Stimulated activated CD4-positive, alpha-beta T cell treated with anti-CD3 and anti-CD28 coated beads, Interleukin-12 subunit alpha, Interleukin-12 subunit beta, amount 100 ng/mL, for 48 hours (primary cell): ENCODE results near the gene HCFC1R1.
"Not testable (repeated sequence)": the region's sequence is repeated elsewhere in the genome, so short reads cannot be mapped to it uniquely, and the experiment has no call there.

ENCODE experiments used
- DNase-seq, 3 donors: peaks; one replicate each; pipeline ENCODE4 v3.0.0-alpha.2; 2020; ENCODE audit warnings: low read depth in 2 of 3, low spot score in 1 of 3

Gene HCFC1R1

DNA sequence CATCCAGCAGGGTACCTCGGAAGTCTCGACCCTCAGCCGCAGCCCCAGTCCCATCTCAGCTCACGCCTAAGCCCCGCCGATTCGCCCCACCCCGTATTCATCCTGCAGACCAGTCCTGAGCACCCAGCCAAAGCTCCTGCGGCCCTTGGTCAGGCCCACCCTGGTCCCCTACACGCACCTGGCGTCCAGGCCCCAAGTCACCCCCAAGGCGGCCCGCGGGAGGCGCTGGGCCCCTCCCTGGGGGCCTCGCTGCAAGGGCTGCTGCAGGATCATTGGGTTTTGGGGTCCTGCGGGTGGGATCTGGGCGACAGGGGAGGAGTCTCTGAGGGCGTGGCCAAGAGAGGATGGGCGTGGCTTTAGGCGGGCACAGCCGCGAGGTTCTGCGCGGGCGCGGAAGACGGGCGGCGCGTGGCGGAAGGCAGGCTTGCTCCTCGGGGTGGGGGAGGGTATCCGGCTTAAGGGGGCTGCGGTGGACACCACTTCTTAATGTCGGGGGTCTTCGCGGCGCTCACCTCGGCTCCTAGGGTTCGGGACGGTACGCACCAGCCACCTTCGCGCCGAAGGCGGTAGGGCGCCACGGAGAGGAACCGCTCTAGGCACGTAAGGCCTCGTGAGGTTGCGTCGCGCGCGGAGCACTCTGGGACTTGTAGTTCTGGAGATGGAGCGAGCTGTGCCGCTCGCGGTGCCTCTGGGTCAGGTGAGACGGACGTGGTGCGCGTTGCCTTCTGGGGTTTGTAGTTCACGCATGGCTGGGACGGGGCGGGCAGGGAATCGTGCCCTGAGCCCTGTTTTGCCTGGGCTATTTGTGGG, at the start of gene HCFC1R1, which contains the start of gene THOC6:
Gene HCFC1R1 (minus strand): TSS at position 274 of the 810 bp plus-strand sequence. CDS start 1 bp downstream, at position 273.
Gene THOC6 (plus strand): TSS at position 367 of the 810 bp plus-strand sequence. CDS start 292 bp downstream, at position 659.
- peak; percentile 94 to 95 (median 94) for DNase-seq

DNA sequence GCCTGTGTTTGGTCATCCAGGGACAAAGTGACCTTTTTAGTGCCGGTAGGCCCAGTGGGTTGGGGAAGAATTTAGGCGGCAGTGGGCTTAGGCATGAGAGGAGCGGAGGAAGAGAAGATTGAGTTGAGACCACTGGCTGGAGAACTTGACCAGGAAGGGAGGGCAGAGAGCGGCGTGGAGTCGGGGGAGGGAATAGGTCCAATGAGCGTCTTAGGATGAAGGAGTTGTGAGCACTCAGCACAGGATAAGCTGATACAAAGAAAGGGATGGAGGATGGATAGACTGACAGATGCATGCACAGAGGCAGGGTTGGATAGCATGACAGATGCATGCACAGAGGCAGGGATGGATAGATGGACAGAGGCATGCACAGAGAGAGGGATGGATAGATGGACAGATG, 49.7 kb upstream of the HCFC1R1 start:
- no peak for DNase-seq

DNA sequence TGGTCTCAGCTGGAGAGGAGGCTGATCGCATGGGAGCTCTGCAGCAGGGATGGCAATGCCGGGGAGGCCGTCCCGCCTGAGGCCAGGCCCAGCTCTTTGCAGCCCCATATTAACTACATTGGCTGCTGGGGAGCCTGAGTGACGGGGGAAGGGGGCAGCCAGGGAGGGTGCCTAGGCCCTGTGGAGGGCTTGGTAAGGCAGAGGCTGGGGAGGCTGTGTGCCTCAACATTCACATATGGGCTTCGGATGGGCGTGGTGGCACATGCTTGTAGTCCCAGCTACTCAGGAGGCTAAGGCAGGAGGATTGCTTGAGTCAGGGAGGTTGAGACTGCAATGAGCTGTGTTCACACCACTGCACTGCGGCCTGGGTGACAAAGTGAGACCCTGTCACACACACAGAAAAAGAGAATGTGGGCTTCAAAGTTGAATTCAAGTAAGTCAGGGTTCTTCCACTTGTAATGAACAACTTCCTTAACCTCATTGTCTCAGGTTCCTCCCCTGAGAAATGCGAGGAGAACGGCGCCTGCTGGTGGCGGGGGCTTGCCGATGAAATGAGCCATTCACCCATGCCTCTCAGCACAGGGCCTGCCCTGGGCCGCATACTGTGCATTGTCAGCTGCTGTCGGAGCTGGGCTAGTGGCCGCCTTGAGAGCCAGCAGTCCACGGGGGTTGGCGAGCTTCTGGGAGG, 49.0 kb upstream of the HCFC1R1 start:
- DNase-seq = not testable (repeated sequence)

DNA sequence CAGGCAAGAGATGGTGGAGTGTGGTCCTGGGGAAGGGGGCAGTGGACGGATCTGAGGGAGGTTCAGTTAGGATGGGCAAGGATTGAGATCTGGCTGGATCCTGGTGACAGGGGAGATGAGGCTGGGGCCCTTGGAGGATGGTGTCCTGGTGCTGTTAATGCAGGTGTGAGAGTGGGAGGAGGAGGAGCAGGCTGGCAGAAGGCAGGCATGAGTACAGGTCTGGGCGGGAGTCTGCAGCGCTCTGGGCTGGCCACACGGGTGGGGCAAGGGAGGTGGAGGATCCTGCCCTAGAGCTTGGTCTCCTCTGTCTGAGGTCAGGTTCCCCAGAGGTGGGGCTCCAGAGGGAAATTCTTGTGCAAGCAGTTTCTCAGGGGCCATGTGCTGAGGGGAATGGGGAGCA, 48.4 kb upstream of the HCFC1R1 start:
- DNase-seq = not testable (repeated sequence)

GRCh38 chr16:3071655-3072054, 47.9 kb upstream of the HCFC1R1 start:
- DNase-seq = no peak

DNA sequence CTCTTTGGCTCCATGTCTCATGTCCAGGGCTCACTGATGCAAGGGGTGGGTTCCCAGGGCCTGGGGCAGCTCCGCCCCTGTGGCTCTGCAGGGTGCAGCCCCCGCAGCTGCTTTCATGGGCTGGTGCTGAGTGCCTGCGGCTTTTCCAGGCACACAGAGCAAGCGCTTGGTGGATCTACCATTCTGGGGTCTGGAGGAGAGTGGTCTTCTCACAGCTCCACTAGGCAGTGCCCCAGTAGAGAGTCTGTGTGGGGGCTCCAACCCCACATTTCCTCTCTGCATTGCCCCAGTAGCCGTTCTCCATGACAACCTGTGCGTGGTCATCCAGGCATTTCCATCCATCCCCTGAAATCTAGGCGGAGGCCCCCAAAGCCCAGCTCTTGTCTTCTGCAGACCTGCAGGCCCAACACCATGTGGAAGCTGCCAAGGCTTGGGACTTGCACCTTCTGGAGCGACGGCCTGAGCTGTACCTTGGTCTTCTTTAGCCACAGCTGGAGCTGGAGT, 46.9 kb upstream of the HCFC1R1 start:
- no peak for DNase-seq

DNA sequence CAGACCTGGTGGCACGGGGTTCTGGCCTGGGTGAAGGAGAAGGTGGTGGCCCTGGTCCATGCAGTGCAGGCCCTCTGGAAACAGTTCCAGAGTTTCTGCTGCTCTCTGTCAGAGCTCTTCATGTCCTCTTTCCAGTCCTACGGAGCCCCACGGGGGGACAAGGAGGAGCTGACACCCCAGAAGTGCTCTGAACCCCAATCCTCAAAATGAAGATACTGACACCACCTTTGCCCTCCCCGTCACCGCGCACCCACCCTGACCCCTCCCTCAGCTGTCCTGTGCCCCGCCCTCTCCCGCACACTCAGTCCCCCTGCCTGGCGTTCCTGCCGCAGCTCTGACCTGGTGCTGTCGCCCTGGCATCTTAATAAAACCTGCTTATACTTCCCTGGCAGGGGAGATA, 45.4 kb upstream of the HCFC1R1 start:
- not testable (repeated sequence) for DNase-seq

DNA sequence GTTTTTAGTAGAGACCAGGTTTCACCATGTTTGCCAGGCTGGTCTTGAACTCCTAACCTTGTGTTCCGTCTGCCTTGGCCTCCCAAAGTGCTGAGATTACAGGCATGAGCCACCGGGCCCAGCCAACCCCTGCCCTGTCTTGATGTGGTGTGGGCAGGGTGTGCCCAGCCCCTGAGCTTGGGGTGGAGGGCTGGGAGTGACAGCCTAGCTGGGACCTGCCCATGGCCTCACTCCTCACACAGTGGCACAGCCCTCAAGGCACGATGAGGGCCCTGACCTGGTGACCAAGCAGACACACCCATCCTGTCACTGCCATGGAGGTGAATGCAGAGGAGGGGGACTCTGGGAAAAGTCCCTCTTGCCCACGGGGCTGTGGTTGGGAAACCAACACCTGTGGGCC, 44.7 kb upstream of the HCFC1R1 start:
- no peak for DNase-seq

DNA sequence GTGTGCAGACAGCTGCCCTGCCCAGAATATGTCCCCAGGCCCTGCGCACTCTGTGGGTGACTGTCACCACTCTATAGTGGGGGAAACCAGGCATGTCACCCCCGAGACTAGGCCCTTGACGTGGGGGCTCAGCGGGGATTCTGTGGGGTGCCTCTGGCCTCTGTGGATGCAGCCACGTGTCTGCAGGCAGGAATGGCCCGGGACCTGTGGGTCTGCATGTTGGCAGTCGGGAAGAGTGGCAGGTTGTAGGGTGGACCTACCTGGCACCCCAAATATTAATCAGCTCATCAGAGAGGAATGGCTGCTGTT, 42.7 kb upstream of the HCFC1R1 start:
- no peak for DNase-seq

GRCh38 chr16:3065742-3066439, 42.1 kb upstream of the HCFC1R1 start:
- DNase-seq = no peak

GRCh38 chr16:3065069-3065741, 41.5 kb upstream of the HCFC1R1 start, which contains the start of gene IL32:
Gene IL32 (plus strand): TSS chr16:3065640. CDS start chr16:3065812, 172 bp downstream.
- DNase-seq = peak; percentile 57 to 68 (median 67)

- DNase-seq = no peak
Measured at GRCh38 chr16:3063625-3064386, 40.1 kb upstream of the HCFC1R1 start.

DNA sequence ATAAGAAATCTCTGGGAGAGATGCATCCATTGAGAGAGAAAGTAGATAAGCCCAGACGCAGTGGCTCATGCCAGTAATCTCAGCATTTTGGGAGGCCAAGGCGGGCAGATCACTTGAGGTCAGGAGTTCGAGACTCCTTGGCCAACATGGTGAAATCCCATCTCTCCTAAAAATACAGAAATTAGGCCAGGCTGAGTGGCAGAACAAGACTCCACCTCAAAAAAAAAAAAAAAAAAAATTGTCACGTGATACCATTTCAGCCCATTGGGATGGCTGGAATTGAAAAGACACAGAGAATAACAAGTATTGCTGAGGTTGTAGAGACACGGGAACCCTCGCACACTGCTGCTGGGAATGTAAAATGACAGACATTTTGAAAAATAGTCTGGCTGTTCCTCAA, 38.8 kb upstream of the HCFC1R1 start:
- no peak for DNase-seq

DNA sequence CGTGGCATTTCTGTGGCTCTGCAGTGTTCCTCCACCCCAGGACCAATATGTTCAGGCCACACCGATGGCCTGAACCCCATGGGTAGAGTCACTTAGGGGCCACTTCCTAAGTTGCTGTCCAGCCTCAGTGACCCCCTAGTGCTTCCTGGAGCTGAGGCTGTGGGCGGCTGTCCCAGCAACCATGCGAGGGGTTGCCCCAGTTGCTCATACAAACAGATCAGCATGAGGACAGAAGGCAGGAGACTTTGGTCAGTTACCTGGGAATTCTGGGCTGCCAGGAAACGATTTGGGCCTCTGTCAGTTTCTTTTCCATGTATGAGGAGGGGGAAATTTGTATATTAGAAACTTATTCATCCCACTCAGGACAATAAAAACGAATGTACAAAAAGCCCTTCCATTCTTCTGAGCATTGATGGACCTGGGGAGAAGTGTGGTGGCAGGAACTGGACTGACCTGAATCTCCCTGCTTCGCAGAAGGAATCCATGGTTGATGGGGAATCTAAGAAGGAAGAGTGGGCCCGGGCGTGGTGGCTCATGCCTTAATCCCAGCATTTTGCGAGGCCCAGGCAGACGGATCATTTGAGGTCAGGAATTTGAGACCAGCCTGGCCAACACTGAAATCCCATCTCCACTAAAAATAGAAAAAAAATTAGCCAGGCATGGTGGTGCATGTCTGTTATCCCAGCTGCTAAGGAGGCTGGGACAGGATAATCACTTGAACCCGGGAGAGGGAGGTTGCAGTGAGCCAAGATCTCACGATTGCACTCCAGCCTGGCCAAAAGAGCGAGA, 36.8 kb upstream of the HCFC1R1 start:
- no peak for DNase-seq

DNA sequence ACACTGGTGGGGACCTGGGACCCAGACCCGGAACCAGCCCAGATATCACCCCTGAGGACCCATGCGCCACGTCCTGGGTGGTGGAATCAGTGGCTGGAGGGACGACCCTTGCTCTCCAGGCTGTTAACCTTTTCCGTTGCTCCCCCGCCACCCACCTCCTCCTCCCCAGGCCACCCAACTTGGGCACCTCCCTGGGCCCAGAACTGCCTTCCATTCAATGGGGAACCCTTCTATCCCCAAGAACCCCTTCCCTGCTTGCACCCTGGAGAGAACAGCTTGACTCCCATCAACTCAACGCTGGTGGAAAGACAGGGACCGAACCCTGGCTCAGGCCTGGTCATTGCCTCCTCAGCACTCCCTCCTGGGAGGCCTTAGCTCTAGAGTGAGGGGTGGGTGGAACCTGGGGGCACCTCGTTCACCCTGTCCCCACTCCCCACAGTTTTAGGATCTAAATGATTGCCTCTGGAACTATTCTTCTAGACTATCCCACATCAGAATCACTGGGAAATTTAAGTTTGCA, 36.0 kb upstream of the HCFC1R1 start:
- no peak for DNase-seq

GRCh38 chr16:3059041-3059722, 35.4 kb upstream of the HCFC1R1 start:
- DNase-seq = peak; percentile 70 to 87 (median 82)

DNA sequence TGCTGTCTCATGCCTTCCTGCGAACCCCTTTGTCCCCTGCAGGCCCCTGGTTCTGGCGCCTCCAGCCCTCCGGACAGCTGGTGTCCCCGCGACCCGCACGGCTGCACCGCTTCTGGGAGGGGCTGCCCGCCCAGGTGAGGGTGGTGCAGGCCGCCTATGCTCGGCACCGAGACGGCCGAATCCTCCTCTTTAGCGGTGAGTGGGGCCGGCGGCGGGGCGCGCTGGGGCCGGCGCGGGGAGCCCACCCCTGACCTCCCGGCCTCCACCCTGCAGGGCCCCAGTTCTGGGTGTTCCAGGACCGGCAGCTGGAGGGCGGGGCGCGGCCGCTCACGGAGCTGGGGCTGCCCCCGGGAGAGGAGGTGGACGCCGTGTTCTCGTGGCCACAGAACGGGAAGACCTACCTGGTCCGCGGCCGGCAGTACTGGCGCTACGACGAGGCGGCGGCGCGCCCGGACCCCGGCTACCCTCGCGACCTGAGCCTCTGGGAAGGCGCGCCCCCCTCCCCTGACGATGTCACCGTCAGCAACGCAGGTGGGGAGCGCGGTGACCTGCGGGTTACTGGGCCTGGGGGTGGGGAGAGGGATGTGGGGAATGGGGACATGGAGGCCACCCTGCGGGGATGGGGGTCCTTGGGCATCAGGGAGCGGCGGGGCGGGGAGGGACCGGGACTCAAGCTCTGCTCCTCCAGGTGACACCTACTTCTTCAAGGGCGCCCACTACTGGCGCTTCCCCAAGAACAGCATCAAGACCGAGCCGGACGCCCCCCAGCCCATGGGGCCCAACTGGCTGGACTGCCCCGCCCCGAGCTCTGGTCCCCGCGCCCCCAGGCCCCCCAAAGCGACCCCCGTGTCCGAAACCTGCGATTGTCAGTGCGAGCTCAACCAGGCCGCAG, 34.6 kb upstream of the HCFC1R1 start:
- no peak for DNase-seq
